Measurements from ENCODE around the gene COLEC11.

Gene COLEC11

GRCh38 chr2:3581367-3582262 is 13.3 kb upstream of the COLEC11 start:
- no peak overlapping the region for H3K27ac Mint-ChIP-seq
- no peak for TF ChIP-seq CTCF (IDR thresholded peaks at IDR 0.05)
- no peak overlapping the region for H3K4me3 Mint-ChIP-seq
- peaks cover 27% of the 10 kb centered on the region for H3K4me1 Mint-ChIP-seq
- no peak for DNase-seq
- peaks cover 83% of the 10 kb centered on the region for H3K36me3 Mint-ChIP-seq (ENCODE audit: low read depth)
- H3K9me3 Mint-ChIP-seq = no peaks in the 10 kb centered on the region
- H3K27me3 Mint-ChIP-seq (ENCODE audit: low read depth, poor library complexity) = no peaks in the 10 kb centered on the region

- no peak for TF ChIP-seq CTCF (IDR thresholded peaks at IDR 0.05)
- H3K4me3 Mint-ChIP-seq = no peak overlapping the region
- H3K9me3 Mint-ChIP-seq = no peaks in the 10 kb centered on the region
- DNase-seq = no peak
- H3K4me1 Mint-ChIP-seq = peaks cover 6% of the 10 kb centered on the region
- peak overlapping the region; percentile 77 for H3K27ac Mint-ChIP-seq
- H3K36me3 Mint-ChIP-seq (ENCODE audit: low read depth) = peaks cover 76% of the 10 kb centered on the region
- H3K27me3 Mint-ChIP-seq (ENCODE audit: low read depth, poor library complexity) = no peaks in the 10 kb centered on the region
These were observed 10.8 kb upstream of the COLEC11 start for GRCh38 chr2:3584076-3584475.

GRCh38 chr2:3584608-3585260 is 10.2 kb upstream of the COLEC11 start:
- H3K27me3 Mint-ChIP-seq (ENCODE audit: low read depth, poor library complexity) = no peaks in the 10 kb centered on the region
- no peak for TF ChIP-seq CTCF (IDR thresholded peaks at IDR 0.05)
- peaks cover 6% of the 10 kb centered on the region for H3K9me3 Mint-ChIP-seq
- DNase-seq = no peak
- no peaks in the 10 kb centered on the region for H3K4me1 Mint-ChIP-seq
- H3K4me3 Mint-ChIP-seq = no peak overlapping the region
- peak overlapping the region; percentile 77 for H3K27ac Mint-ChIP-seq
- peaks cover 76% of the 10 kb centered on the region for H3K36me3 Mint-ChIP-seq (ENCODE audit: low read depth)

- peaks cover 71% of the 10 kb centered on the region for H3K36me3 Mint-ChIP-seq (ENCODE audit: low read depth)
- peaks cover 8% of the 10 kb centered on the region for H3K9me3 Mint-ChIP-seq
- no peak for TF ChIP-seq CTCF (IDR thresholded peaks at IDR 0.05)
- no peaks in the 10 kb centered on the region for H3K27me3 Mint-ChIP-seq (ENCODE audit: low read depth, poor library complexity)
- no peak overlapping the region for H3K27ac Mint-ChIP-seq
- H3K4me3 Mint-ChIP-seq = no peak overlapping the region
- no peak for DNase-seq
- H3K4me1 Mint-ChIP-seq = no peaks in the 10 kb centered on the region
These were observed 9.4 kb upstream of the COLEC11 start for GRCh38 chr2:3585261-3586109.

GRCh38 chr2:3586220-3586619 is 8.7 kb upstream of the COLEC11 start:
- no peaks in the 10 kb centered on the region for H3K4me1 Mint-ChIP-seq
- TF ChIP-seq CTCF (IDR thresholded peaks at IDR 0.05) = no peak
- H3K27ac Mint-ChIP-seq = no peak overlapping the region
- H3K9me3 Mint-ChIP-seq = peaks cover 8% of the 10 kb centered on the region
- no peaks in the 10 kb centered on the region for H3K27me3 Mint-ChIP-seq (ENCODE audit: low read depth, poor library complexity)
- H3K4me3 Mint-ChIP-seq = no peak overlapping the region
- no peak for DNase-seq
- H3K36me3 Mint-ChIP-seq (ENCODE audit: low read depth) = peaks cover 65% of the 10 kb centered on the region

Data from nephron progenitor cell (in vitro differentiated cells).